ENCODE results near the gene KAZN.

KAZN gene

GRCh38 chr1:14746393-14746792 lies 147.9 kb downstream of the KAZN start (continued):
- TF ChIP-seq PATZ1 (CRISPR knock-in tag; IDR thresholded peaks at IDR 0.05; ENCODE audit: borderline replicate concordance) (no peak), BACH2 (CRISPR knock-in tag; IDR thresholded peaks at IDR 0.05; ENCODE audit: borderline replicate concordance) (no peak), CSDC2 (CRISPR knock-in tag; IDR thresholded peaks at IDR 0.05) (no peak), ZNF565 (CRISPR knock-in tag; conservative IDR thresholded peaks at IDR 0.05; ENCODE audit: low read depth) (no peak), SNAI2 (CRISPR knock-in tag; IDR thresholded peaks at IDR 0.05) (no peak), PPARA (CRISPR knock-in tag; IDR thresholded peaks at IDR 0.05; ENCODE audit: borderline replicate concordance) (no peak)

GRCh38 chr1:14748151-14748550 lies 149.7 kb downstream of the KAZN start:
- ATAC-seq, result no peak
- TF ChIP-seq ZNF565 (CRISPR knock-in tag; conservative IDR thresholded peaks at IDR 0.05; ENCODE audit: low read depth), result no peak
- TF ChIP-seq ISL1 (CRISPR knock-in tag; IDR thresholded peaks at IDR 0.05), result no peak
- TF ChIP-seq OSR1 (CRISPR knock-in tag; IDR thresholded peaks at IDR 0.05), result no peak
- TF ChIP-seq SNAI2 (CRISPR knock-in tag; IDR thresholded peaks at IDR 0.05), result no peak
- no peak for TF ChIP-seq PPARA (CRISPR knock-in tag; IDR thresholded peaks at IDR 0.05; ENCODE audit: borderline replicate concordance)
- TF ChIP-seq CSDC2 (CRISPR knock-in tag; IDR thresholded peaks at IDR 0.05), result no peak
- no peak for TF ChIP-seq ZFP3 (CRISPR knock-in tag; IDR thresholded peaks at IDR 0.05)
- no peak for TF ChIP-seq POU6F1 (CRISPR knock-in tag; IDR thresholded peaks at IDR 0.05; ENCODE audit: borderline replicate concordance, low read depth)

DNA sequence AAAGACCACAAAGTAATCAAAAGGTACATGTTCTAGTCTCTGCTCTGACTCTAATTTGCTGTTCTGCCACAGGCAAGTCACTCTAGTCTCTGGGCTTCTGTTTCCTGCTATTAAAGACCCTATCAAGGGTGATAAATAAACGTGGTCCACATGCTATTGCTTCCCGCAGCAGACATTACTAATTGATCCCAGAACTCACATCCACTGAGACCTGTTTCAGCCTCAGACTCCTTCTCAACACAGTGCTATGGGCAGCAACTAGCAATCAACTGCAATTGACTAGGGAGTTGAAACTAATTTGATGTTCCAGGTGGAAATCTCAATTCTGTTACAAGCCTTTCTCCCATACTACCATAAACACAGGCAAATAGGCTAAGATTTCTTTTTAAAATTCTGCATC lies 150.5 kb downstream of the KAZN start:
- ATAC-seq, result no peak
- TF ChIP-seq TSHZ2 (CRISPR knock-in tag; IDR thresholded peaks at IDR 0.05) (no peak), ZNF8 (CRISPR knock-in tag; IDR thresholded peaks at IDR 0.05) (no peak), CREB5 (CRISPR knock-in tag; IDR thresholded peaks at IDR 0.05; ENCODE audit: low read depth) (no peak), ISL1 (CRISPR knock-in tag; IDR thresholded peaks at IDR 0.05) (no peak), RARB (CRISPR knock-in tag; IDR thresholded peaks at IDR 0.05) (no peak), SNAI2 (CRISPR knock-in tag; IDR thresholded peaks at IDR 0.05) (no peak)

DNA sequence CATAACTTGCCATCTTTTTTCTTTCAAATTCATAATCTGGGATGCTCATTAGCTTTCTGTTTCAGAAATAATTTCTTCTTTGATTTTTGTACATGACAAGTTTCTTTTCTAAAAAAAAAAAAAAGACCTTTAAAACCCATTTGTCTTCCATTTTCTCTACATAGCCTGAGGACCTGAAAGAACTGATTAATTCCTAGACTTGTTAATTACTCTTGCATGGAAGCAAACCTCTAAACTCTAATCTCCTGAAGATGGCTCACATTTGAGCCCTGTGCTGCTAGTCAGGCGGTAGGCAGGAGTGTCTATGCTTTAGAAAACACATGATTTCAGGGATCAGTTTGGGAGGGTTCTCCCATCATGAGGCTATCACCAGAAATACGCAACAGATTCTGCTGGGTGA lies 152.0 kb downstream of the KAZN start:
- ATAC-seq, result no peak
- TF ChIP-seq OSR1 (CRISPR knock-in tag; IDR thresholded peaks at IDR 0.05) (no peak), ZNF70 (CRISPR knock-in tag; IDR thresholded peaks at IDR 0.05) (no peak), GLIS3 (CRISPR knock-in tag; IDR thresholded peaks at IDR 0.05) (no peak), ESRRG (CRISPR knock-in tag; IDR thresholded peaks at IDR 0.05) (no peak), POU6F1 (CRISPR knock-in tag; IDR thresholded peaks at IDR 0.05; ENCODE audit: borderline replicate concordance, low read depth) (no peak), PATZ1 (CRISPR knock-in tag; IDR thresholded peaks at IDR 0.05; ENCODE audit: borderline replicate concordance) (no peak), RARB (CRISPR knock-in tag; IDR thresholded peaks at IDR 0.05) (no peak), TCF4 (CRISPR knock-in tag; IDR thresholded peaks at IDR 0.05; ENCODE audit: borderline replicate concordance) (no peak), ZNF565 (CRISPR knock-in tag; conservative IDR thresholded peaks at IDR 0.05; ENCODE audit: low read depth) (no peak)
- TF ChIP-seq, protein P1, sequence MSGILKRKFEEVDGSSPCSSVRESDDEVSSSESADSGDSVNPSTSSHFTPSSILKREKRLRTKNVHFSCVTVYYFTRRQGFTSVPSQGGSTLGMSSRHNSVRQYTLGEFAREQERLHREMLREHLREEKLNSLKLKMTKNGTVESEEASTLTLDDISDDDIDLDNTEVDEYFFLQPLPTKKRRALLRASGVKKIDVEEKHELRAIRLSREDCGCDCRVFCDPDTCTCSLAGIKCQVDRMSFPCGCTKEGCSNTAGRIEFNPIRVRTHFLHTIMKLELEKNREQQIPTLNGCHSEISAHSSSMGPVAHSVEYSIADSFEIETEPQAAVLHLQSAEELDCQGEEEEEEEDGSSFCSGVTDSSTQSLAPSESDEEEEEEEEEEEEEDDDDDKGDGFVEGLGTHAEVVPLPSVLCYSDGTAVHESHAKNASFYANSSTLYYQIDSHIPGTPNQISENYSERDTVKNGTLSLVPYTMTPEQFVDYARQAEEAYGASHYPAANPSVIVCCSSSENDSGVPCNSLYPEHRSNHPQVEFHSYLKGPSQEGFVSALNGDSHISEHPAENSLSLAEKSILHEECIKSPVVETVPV (CRISPR knock-in tag; IDR thresholded peaks at IDR 0.05), result no peak
